Measurements from ENCODE around the gene MANBA.
"Not testable (repeated sequence)": the region's sequence is repeated elsewhere in the genome, so short reads cannot be mapped to it uniquely, and the experiment has no call there.

- TF ChIP-seq CTCF, POLR2A (IDR thresholded peaks at IDR 0.05): not testable (repeated sequence)
Measured at GRCh38 chr4:102743352-102743751, 17.4 kb downstream of the MANBA start.
